Liver (tissue), 9 donors: Measurements from ENCODE around the gene MIB2. TPM values are rescaled to one million over a fixed set of nuclear protein-coding genes. Genes with fewer than 3 reads are reported as not detected.

Experiments used
- DNase-seq: peaks from one replicate; pipeline ENCODE4 v3.0.0-alpha.2; 2017; ENCODE audit warnings: low spot score
- H3K27ac ChIP-seq, 2 donors: one replicate each; pipeline ENCODE4 v1.7.0; 2013; ENCODE audit warnings: inconsistent platforms in 2 of 2, low read length in 2 of 2, control low read depth in 1 of 2, low read depth in 1 of 2, mild to moderate bottlenecking in 1 of 2
- H3K27me3 ChIP-seq, 4 donors: one replicate each; pipeline versions ENCODE4 v1.6.1 to v1.7.0; 2013; ENCODE audit warnings: low read length in 3 of 4, inconsistent platforms in 1 of 4, mild to moderate bottlenecking in 1 of 4, moderate library complexity in 1 of 4; ENCODE audit not compliant: control insufficient read depth in 4 of 4, insufficient read depth in 4 of 4
- H3K36me3 ChIP-seq, 4 donors: one replicate each; pipeline versions ENCODE4 v1.6.1 to v1.7.0; 2013; ENCODE audit warnings: low read length in 3 of 4, mild to moderate bottlenecking in 3 of 4, low read depth in 1 of 4, moderate library complexity in 1 of 4; ENCODE audit not compliant: control insufficient read depth in 4 of 4, insufficient read depth in 3 of 4
- H3K4me1 ChIP-seq, 4 donors: one replicate each; pipeline versions ENCODE4 v1.6.1 to v1.7.0; 2013; ENCODE audit warnings: low read length in 3 of 4, mild to moderate bottlenecking in 3 of 4, moderate library complexity in 1 of 4; ENCODE audit not compliant: control insufficient read depth in 4 of 4, insufficient read depth in 4 of 4
- H3K4me3 ChIP-seq, 3 donors: one replicate each; pipeline versions ENCODE4 v1.6.1 to v1.7.0; 2013; ENCODE audit warnings: low read length in 3 of 3, control low read depth in 1 of 3, low read depth in 1 of 3, mild to moderate bottlenecking in 1 of 3
- H3K9ac ChIP-seq, 2 donors: one replicate each; pipeline ENCODE4 v1.7.0; 2013; ENCODE audit warnings: low read length in 2 of 2, mild to moderate bottlenecking in 2 of 2, moderate library complexity in 2 of 2, control low read depth in 1 of 2, low read depth in 1 of 2
- H3K9me3 ChIP-seq, 4 donors: one replicate each; pipeline versions ENCODE4 v1.6.1 to v1.7.0; 2013; ENCODE audit warnings: low read length in 3 of 4; ENCODE audit not compliant: control insufficient read depth in 4 of 4
- EGR1 ChIP-seq, 2 donors: IDR thresholded peaks; 2 replicates each; pipeline ENCODE4 v1.6.1; 2016 to 2018; ENCODE audit warnings: antibody characterized with exemption in 2 of 2, low read depth in 2 of 2
- FOXA1 ChIP-seq: IDR thresholded peaks from 2 replicates; pipeline ENCODE4 v1.6.1; 2016; ENCODE audit warnings: antibody characterized with exemption
- FOXA2 ChIP-seq: IDR thresholded peaks from 2 replicates; pipeline ENCODE4 v1.6.1; 2016; ENCODE audit warnings: antibody characterized with exemption
- GABPA ChIP-seq, 2 donors: IDR thresholded peaks in 1 of 2; conservative IDR thresholded peaks in 1 of 2; 2 replicates each; pipeline ENCODE4 v1.6.1; 2016; ENCODE audit warnings: antibody characterized with exemption in 2 of 2, mild to moderate bottlenecking in 1 of 2, moderate library complexity in 1 of 2
- HNF4A ChIP-seq, 2 donors: conservative IDR thresholded peaks; 2 replicates each; pipeline ENCODE4 v1.6.1; 2016; ENCODE audit warnings: antibody characterized with exemption in 2 of 2, mild to moderate bottlenecking in 2 of 2
- HNF4G ChIP-seq: IDR thresholded peaks from 2 replicates; pipeline ENCODE4 v1.6.1; 2016; ENCODE audit warnings: antibody characterized with exemption
- JUND ChIP-seq, 2 donors: IDR thresholded peaks; 2 replicates each; pipeline ENCODE4 v1.6.1; 2016; ENCODE audit warnings: antibody characterized with exemption in 2 of 2
- NR2F2 ChIP-seq: IDR thresholded peaks from 2 replicates; pipeline ENCODE4 v1.6.1; 2016; ENCODE audit warnings: antibody characterized with exemption
- RAD21 ChIP-seq, 2 donors: IDR thresholded peaks; 2 replicates each; pipeline ENCODE4 v1.6.1; 2016; ENCODE audit warnings: antibody characterized with exemption in 2 of 2, mild to moderate bottlenecking in 2 of 2
- RXRA ChIP-seq, 2 donors: IDR thresholded peaks; 2 replicates each; pipeline ENCODE4 v1.6.1; 2017 to 2018; ENCODE audit warnings: antibody characterized with exemption in 2 of 2, mild to moderate bottlenecking in 1 of 2
- SP1 ChIP-seq: IDR thresholded peaks from 2 replicates; pipeline ENCODE4 v1.6.1; 2018; ENCODE audit warnings: antibody characterized with exemption, mild to moderate bottlenecking
- TAF1 ChIP-seq: conservative IDR thresholded peaks from 2 replicates; pipeline ENCODE4 v1.6.1; 2016; ENCODE audit warnings: antibody characterized with exemption, mild to moderate bottlenecking
- YY1 ChIP-seq: IDR thresholded peaks from 2 replicates; pipeline ENCODE4 v1.6.1; 2016; ENCODE audit warnings: antibody characterized with exemption, mild to moderate bottlenecking
- WGBS: extraction: QIAGEN DNeasy Blood & Tissue Kit; methylation state at CpG from one replicate; pipeline ENCODE4 v1.1.7; 2013; 5-methylcytosine and 5-hydroxymethylcytosine counted together
- polyA plus RNA-seq, 2 donors: library from polyadenylated mRNA; stranded (reverse) in 1 of 2; unstranded in 1 of 2; fragments of 200-250 nt in 1 of 2; fragments of >200 nt in 1 of 2; fragmentation: Nextera tagmentation in 1 of 2; extraction: Ambion mirVana in 1 of 2; gene quantifications; one replicate each; pipeline versions ENCODE4 v1.2.1 to v1.2.3, GENCODE V29; 2013 to 2015
- total RNA-seq, 2 donors: library from RNA; depleted of rRNA; stranded (reverse); fragments of >200 nt; gene quantifications; one replicate each; pipeline ENCODE4 v1.2.3, GENCODE V29; 2014
- TF ChIP-seq, protein P1 (sequence below): fragments of 150-350 bp; IDR thresholded peaks from 2 replicates; pipeline ENCODE4 v1.5.1; 2017; ENCODE audit warnings: improper control_type of control experiment, low read depth, low read length; ENCODE audit not compliant: missing input control
- TF ChIP-seq, protein P2 (sequence below): IDR thresholded peaks from 2 replicates; pipeline ENCODE4 v1.6.1; 2016; ENCODE audit warnings: antibody characterized with exemption
- TF ChIP-seq, protein P3 (sequence below): IDR thresholded peaks from 2 replicates; pipeline ENCODE4 v1.6.1; 2016; ENCODE audit warnings: antibody characterized with exemption
- TF ChIP-seq, protein P4 (sequence below): IDR thresholded peaks from 2 replicates; pipeline ENCODE4 v1.6.1; 2016; ENCODE audit warnings: antibody characterized with exemption
- TF ChIP-seq, protein P5 (sequence below): IDR thresholded peaks from 2 replicates; pipeline ENCODE4 v1.6.1; 2016; ENCODE audit warnings: antibody characterized with exemption, mild to moderate bottlenecking
- donor health status: healthy.
- donor health status: healthy.
- donor health status: healthy.
- donor health status: healthy.
- donor health status: healthy.

Gene MIB2
- total and polyA plus RNA-seq, 4 donors: 9.8 to 33.0 (median 19.2) TPM

DNA sequence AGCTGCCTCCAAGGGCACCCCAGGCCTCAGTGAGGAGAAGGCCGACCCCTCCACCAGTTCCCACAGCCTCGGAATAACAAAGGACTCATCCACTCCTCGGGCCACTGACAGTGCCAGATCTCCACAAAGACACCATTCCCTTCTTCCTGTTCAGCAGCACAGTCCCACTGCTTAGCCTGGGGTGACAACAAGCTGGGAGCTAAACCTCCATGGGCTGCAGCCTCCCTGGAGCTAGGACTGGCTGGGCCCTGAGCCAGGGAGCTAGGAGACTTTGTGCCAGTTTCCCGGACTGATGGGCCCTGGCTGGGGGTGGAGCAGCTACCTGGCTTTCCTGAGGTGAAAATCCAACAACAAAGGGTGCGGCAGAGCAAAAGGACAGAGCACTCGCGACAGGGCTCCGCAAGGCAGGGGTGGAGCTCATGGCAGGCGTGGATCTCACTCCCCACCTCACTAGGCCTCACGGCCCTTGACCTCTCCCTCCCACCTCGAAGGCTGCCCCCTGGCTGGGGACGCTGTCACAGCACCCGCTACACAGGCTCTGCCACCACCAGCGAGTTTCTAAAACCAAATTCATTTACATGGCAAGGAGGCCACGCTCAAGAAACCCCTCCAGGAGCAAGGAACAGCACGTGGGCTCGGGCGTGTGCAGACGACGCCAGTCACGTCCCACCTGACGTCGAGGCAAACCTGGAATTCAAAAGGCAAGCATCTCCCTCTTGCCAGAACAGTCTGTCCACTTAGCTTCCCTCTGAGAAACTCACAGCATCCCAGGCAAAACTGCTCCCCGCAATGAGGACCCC lies 63.5 kb downstream of the MIB2 start:
- 42% methylated on average over 24 of the region's 24 CpGs for WGBS
- peak; percentile 59 for DNase-seq
- peak overlapping the region; percentile 13 to 46 for H3K27ac ChIP-seq
- H3K27me3 ChIP-seq: no peaks in the 10 kb centered on the region
- H3K9ac ChIP-seq: no peak overlapping the region
- peaks cover 6 to 19% (median 14%) of the 10 kb centered on the region in 4 donors for H3K4me1 ChIP-seq
- H3K9me3 ChIP-seq: no peaks in the 10 kb centered on the region
- H3K36me3 ChIP-seq: peaks cover 0 to 5% (median 0%) of the 10 kb centered on the region in 4 donors
- TF ChIP-seq EGR1 (IDR thresholded peaks at IDR 0.05; ENCODE audit: low read depth in 2 of 2) (no peak), HNF4G (peak; percentile 41), GABPA (IDR thresholded peaks at IDR 0.05 in 1 of 2, conservative IDR thresholded peaks at IDR 0.05 in 1 of 2) (peak in 1 of 2 donors; percentile 51), HNF4A (conservative IDR thresholded peaks at IDR 0.05) (peak; percentile 80 to 81), NR2F2 (peak; percentile 59), RXRA (IDR thresholded peaks at IDR 0.05) (peak; percentile 87 to 97), YY1 (peak; percentile 57), RAD21 (IDR thresholded peaks at IDR 0.05) (peak in 1 of 2 donors; percentile 62), FOXA2 (no peak), JUND (IDR thresholded peaks at IDR 0.05) (no peak), SP1 (peak; percentile 92), FOXA1 (no peak), TAF1 (no peak)
- TF ChIP-seq, protein P1, sequence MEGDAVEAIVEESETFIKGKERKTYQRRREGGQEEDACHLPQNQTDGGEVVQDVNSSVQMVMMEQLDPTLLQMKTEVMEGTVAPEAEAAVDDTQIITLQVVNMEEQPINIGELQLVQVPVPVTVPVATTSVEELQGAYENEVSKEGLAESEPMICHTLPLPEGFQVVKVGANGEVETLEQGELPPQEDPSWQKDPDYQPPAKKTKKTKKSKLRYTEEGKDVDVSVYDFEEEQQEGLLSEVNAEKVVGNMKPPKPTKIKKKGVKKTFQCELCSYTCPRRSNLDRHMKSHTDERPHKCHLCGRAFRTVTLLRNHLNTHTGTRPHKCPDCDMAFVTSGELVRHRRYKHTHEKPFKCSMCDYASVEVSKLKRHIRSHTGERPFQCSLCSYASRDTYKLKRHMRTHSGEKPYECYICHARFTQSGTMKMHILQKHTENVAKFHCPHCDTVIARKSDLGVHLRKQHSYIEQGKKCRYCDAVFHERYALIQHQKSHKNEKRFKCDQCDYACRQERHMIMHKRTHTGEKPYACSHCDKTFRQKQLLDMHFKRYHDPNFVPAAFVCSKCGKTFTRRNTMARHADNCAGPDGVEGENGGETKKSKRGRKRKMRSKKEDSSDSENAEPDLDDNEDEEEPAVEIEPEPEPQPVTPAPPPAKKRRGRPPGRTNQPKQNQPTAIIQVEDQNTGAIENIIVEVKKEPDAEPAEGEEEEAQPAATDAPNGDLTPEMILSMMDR: peak; percentile 51
- TF ChIP-seq, protein P2, sequence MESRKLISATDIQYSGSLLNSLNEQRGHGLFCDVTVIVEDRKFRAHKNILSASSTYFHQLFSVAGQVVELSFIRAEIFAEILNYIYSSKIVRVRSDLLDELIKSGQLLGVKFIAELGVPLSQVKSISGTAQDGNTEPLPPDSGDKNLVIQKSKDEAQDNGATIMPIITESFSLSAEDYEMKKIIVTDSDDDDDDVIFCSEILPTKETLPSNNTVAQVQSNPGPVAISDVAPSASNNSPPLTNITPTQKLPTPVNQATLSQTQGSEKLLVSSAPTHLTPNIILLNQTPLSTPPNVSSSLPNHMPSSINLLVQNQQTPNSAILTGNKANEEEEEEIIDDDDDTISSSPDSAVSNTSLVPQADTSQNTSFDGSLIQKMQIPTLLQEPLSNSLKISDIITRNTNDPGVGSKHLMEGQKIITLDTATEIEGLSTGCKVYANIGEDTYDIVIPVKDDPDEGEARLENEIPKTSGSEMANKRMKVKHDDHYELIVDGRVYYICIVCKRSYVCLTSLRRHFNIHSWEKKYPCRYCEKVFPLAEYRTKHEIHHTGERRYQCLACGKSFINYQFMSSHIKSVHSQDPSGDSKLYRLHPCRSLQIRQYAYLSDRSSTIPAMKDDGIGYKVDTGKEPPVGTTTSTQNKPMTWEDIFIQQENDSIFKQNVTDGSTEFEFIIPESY: no peak
- TF ChIP-seq, protein P3, sequence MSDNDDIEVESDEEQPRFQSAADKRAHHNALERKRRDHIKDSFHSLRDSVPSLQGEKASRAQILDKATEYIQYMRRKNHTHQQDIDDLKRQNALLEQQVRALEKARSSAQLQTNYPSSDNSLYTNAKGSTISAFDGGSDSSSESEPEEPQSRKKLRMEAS: no peak
- TF ChIP-seq, protein P4, sequence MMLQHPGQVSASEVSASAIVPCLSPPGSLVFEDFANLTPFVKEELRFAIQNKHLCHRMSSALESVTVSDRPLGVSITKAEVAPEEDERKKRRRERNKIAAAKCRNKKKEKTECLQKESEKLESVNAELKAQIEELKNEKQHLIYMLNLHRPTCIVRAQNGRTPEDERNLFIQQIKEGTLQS: no peak
- TF ChIP-seq, protein P5, sequence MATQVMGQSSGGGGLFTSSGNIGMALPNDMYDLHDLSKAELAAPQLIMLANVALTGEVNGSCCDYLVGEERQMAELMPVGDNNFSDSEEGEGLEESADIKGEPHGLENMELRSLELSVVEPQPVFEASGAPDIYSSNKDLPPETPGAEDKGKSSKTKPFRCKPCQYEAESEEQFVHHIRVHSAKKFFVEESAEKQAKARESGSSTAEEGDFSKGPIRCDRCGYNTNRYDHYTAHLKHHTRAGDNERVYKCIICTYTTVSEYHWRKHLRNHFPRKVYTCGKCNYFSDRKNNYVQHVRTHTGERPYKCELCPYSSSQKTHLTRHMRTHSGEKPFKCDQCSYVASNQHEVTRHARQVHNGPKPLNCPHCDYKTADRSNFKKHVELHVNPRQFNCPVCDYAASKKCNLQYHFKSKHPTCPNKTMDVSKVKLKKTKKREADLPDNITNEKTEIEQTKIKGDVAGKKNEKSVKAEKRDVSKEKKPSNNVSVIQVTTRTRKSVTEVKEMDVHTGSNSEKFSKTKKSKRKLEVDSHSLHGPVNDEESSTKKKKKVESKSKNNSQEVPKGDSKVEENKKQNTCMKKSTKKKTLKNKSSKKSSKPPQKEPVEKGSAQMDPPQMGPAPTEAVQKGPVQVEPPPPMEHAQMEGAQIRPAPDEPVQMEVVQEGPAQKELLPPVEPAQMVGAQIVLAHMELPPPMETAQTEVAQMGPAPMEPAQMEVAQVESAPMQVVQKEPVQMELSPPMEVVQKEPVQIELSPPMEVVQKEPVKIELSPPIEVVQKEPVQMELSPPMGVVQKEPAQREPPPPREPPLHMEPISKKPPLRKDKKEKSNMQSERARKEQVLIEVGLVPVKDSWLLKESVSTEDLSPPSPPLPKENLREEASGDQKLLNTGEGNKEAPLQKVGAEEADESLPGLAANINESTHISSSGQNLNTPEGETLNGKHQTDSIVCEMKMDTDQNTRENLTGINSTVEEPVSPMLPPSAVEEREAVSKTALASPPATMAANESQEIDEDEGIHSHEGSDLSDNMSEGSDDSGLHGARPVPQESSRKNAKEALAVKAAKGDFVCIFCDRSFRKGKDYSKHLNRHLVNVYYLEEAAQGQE: peak; percentile 14
- no peak overlapping the region for H3K4me3 ChIP-seq

Other genes starting within 250 kb of the MIB2 start
- 10 to 100 TPM; 38.4 to 52.6 TPM for gene AURKAIP1, start 240.3 kb upstream of the MIB2 start, total RNA-seq
- gene AURKAIP1, start 240.3 kb upstream of the MIB2 start, polyA plus RNA-seq: 100 to 1,000 TPM; 143 to 175 TPM
- 100 to 1,000 TPM in 1 of 2 donors, 10 to 100 TPM in 1; 47.3 to 170 TPM for gene CCNL2, start 216.2 kb upstream of the MIB2 start, total RNA-seq
- gene CCNL2, start 216.2 kb upstream of the MIB2 start, polyA plus RNA-seq: 100 to 1,000 TPM in 1 of 2 donors, 10 to 100 TPM in 1; 46.4 to 160 TPM
- 10 to 100 TPM; 47.8 to 47.9 TPM for gene MRPL20, start 208.2 kb upstream of the MIB2 start, total RNA-seq
- 100 to 1,000 TPM; 100 to 170 TPM for gene MRPL20, start 208.2 kb upstream of the MIB2 start, polyA plus RNA-seq
- under 1 TPM; 0.14 to 0.17 TPM for gene ANKRD65, start 194.2 kb upstream of the MIB2 start, total RNA-seq
- under 1 TPM; 0.30 to 0.31 TPM for gene ANKRD65, start 194.2 kb upstream of the MIB2 start, polyA plus RNA-seq
- 10 to 100 TPM; 22.8 to 41.6 TPM for gene VWA1, start 179.8 kb upstream of the MIB2 start, total RNA-seq
- gene VWA1, start 179.8 kb upstream of the MIB2 start, polyA plus RNA-seq: 10 to 100 TPM; 18.3 to 81.3 TPM
- 1 to 10 TPM in 1 of 2 donors, under 1 TPM in 1; 0.19 to 1.3 TPM for gene ATAD3C, start 165.8 kb upstream of the MIB2 start, total RNA-seq
- gene ATAD3C, start 165.8 kb upstream of the MIB2 start, polyA plus RNA-seq: 1 to 10 TPM in 1 of 2 donors, under 1 TPM in 1; 0.51 to 4.8 TPM
- gene ATAD3B, start 143.7 kb upstream of the MIB2 start, total RNA-seq: 10 to 100 TPM in 1 of 2 donors, 1 to 10 TPM in 1; 9.3 to 14.3 TPM
- 10 to 100 TPM in 1 of 2 donors, 1 to 10 TPM in 1; 6.4 to 11.3 TPM for gene ATAD3B, start 143.7 kb upstream of the MIB2 start, polyA plus RNA-seq
- 10 to 100 TPM; 14.0 to 17.7 TPM for gene ATAD3A, start 103.3 kb upstream of the MIB2 start, total RNA-seq
- 10 to 100 TPM in 1 of 2 donors, 1 to 10 TPM in 1; 7.2 to 20.0 TPM for gene ATAD3A, start 103.3 kb upstream of the MIB2 start, polyA plus RNA-seq
- gene TMEM240, start 74.9 kb upstream of the MIB2 start, total RNA-seq: under 1 TPM; 0.14 to 0.33 TPM
- gene TMEM240, start 74.9 kb upstream of the MIB2 start, polyA plus RNA-seq: under 1 TPM in 1 of 2 donors, not detected in 1; 0.33 TPM
- gene SSU72, start 40.6 kb upstream of the MIB2 start, total RNA-seq: 10 to 100 TPM; 35.4 to 40.4 TPM
- gene SSU72, start 40.6 kb upstream of the MIB2 start, polyA plus RNA-seq: 10 to 100 TPM; 48.2 to 57.4 TPM
- gene FNDC10, start 15.4 kb upstream of the MIB2 start, total RNA-seq: under 1 TPM; 0.08 to 0.37 TPM
- under 1 TPM; 0.13 to 0.58 TPM for gene FNDC10, start 15.4 kb upstream of the MIB2 start, polyA plus RNA-seq
- 1 to 10 TPM; 1.6 to 4.2 TPM for gene MMP23B, start 16.7 kb downstream of the MIB2 start, total RNA-seq
- gene MMP23B, start 16.7 kb downstream of the MIB2 start, polyA plus RNA-seq: 1 to 10 TPM in 1 of 2 donors, under 1 TPM in 1; 0.92 to 1.5 TPM
- 1 to 10 TPM; 5.1 to 6.9 TPM for gene CDK11B, start 43.5 kb downstream of the MIB2 start, total RNA-seq
- gene CDK11B, start 43.5 kb downstream of the MIB2 start, polyA plus RNA-seq: 10 to 100 TPM in 1 of 2 donors, 1 to 10 TPM in 1; 8.0 to 12.2 TPM
- 10 to 100 TPM; 13.4 to 19.3 TPM for gene SLC35E2B, start 77.3 kb downstream of the MIB2 start, total RNA-seq
- 10 to 100 TPM; 11.1 to 11.7 TPM for gene SLC35E2B, start 77.3 kb downstream of the MIB2 start, polyA plus RNA-seq
- gene CDK11A, start 108.9 kb downstream of the MIB2 start, total RNA-seq: 10 to 100 TPM; 13.8 to 17.0 TPM
- 10 to 100 TPM; 13.7 to 14.1 TPM for gene CDK11A, start 108.9 kb downstream of the MIB2 start, polyA plus RNA-seq
- 100 to 1,000 TPM in 1 of 2 donors, 10 to 100 TPM in 1; 39.2 to 105 TPM for gene NADK, start 163.0 kb downstream of the MIB2 start, total RNA-seq
- gene NADK, start 163.0 kb downstream of the MIB2 start, polyA plus RNA-seq: 10 to 100 TPM; 77.9 to 89.4 TPM